Fibroblast of villous mesenchyme (primary cell): Measurements from ENCODE around the gene WHRN. TPM values are rescaled to one million over a fixed set of nuclear protein-coding genes. Genes with fewer than 3 reads are reported as not detected.

ENCODE experiments used
- DNase-seq: peaks from one replicate; pipeline ENCODE4 v3.0.0-alpha.2; 2010; ENCODE audit warnings: low read depth
- H3K4me3 ChIP-seq: 2 replicates; pipeline ENCODE4 v1.5.1; 2011; ENCODE audit warnings: low read depth, mild to moderate bottlenecking, low read length
- total RNA-seq: library from RNA; depleted of rRNA; stranded (reverse); fragments of >200 nt; gene quantifications from 2 replicates; pipeline ENCODE4 v1.2.3, GENCODE V29; 2012
- TF ChIP-seq, protein P1 (sequence below): IDR thresholded peaks from 2 replicates; pipeline ENCODE4 v1.5.1; 2012; ENCODE audit warnings: low read depth, mild to moderate bottlenecking, low read length; ENCODE audit not compliant: insufficient read depth

WHRN gene
- total RNA-seq, 1 donor, result 1.3 TPM

DNA sequence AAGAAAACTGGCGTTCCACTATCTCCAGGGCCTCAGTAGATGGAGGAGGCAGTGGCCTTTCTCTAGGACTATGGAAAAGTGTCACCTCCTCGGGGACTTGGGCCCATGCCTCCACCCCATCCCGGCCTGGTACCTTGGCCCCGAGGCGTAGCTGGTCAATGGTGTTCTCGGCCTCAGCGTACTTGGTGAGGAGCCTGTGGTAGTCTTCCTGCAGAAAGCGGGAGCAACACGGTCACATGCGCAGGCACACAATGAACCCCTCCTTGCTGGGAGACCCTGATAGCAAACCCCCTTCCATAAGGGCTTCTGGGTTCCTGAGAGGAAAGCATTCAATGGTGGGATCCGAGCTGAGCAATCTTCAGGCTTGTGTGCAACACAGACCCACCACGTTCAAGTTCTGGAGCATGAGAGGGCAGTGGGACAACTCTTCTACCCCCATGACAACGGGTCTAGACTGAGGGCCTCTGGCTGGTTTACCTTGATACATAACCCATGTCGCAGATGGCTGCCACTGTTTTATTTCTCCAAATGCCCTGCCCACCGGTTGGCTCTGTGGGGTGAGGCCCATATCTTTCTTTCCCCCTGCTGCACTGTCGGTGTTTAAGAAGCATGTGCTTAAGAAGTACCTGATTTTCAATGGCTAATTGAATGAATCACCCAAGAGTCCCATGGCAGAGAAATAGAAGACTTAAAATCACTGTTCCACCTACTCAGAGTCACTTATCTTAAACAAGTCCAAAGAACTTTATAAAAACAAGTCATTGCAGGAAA, 131.1 kb downstream of the WHRN start:
- no peak overlapping the region for H3K4me3 ChIP-seq
- TF ChIP-seq, protein P1, sequence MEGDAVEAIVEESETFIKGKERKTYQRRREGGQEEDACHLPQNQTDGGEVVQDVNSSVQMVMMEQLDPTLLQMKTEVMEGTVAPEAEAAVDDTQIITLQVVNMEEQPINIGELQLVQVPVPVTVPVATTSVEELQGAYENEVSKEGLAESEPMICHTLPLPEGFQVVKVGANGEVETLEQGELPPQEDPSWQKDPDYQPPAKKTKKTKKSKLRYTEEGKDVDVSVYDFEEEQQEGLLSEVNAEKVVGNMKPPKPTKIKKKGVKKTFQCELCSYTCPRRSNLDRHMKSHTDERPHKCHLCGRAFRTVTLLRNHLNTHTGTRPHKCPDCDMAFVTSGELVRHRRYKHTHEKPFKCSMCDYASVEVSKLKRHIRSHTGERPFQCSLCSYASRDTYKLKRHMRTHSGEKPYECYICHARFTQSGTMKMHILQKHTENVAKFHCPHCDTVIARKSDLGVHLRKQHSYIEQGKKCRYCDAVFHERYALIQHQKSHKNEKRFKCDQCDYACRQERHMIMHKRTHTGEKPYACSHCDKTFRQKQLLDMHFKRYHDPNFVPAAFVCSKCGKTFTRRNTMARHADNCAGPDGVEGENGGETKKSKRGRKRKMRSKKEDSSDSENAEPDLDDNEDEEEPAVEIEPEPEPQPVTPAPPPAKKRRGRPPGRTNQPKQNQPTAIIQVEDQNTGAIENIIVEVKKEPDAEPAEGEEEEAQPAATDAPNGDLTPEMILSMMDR, result no peak
- no peak for DNase-seq

DNA sequence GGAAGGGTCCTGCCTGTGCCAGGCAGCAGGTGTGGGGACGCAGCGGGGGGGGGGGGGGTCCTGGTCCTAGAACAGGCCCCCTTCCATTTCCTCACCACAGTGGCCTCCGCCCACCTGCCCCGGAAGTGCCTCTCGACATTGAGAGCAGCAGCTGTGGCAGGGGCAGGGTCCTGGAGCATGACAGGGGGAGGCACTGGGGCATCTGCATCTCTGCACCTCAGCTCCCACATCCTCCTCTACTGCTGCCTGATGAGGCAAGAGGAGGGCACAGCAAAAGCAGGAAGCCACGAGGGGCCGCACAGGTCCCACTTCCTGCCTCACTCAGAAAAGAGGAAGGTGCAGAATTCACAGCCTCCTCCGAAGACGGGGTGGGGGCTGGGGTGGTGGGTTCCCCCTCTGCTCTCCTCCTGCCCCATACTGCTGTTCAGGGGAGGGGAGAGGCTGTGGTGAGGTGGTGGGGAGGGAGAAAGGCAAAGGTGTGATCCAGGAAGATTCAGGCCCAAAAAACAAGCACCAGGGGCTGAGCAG, 132.3 kb downstream of the WHRN start:
- DNase-seq, result no peak
- no peak overlapping the region for H3K4me3 ChIP-seq
- TF ChIP-seq, protein P1, result no peak

DNA sequence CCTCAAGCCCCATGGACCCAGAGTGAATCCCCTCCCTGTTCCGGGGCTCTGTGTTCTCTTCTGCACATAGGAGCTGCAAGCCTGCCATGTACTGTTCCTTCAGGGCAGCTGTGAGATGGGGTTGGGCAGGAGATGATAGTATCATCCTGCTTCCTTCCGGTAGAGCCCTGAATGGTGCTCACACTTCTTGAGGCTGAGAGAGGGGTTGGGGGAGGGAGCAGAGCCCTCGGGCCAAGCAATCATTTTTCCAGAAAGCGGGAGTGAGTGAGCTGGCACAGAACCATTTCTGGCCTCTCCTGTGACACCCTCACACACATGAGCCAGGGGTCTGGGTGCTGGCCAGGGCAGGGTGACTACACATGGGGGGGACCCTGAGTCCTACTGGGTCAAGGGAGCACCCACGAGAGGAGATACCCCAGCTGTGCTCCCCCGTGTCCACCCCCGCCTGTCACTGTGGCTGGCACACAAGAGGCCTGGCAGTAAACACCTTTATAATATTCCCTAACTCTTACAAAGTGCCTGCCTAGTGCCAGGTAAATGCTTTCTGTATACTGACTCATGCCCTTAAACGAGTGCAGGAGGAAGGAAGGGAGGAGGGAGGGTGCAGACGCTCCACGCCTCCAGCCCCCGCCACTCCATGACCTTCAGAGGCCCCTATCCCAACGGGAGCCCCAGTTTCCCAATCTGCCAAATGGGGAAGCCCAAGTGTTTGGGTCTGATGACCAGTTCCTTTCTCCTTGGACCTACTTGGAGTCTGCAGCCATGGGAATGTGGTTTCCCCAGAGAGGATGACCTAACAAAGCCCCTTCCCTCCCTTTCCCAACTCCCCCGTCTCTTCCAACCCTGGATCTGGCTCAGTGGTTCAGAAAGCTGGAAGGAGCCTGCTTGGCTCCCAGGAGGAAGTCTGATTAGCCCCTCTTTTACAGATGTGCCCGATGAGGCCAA, 133.0 kb downstream of the WHRN start:
- TF ChIP-seq, protein P1, result no peak
- no peak for DNase-seq
- H3K4me3 ChIP-seq, result no peak overlapping the region

DNA sequence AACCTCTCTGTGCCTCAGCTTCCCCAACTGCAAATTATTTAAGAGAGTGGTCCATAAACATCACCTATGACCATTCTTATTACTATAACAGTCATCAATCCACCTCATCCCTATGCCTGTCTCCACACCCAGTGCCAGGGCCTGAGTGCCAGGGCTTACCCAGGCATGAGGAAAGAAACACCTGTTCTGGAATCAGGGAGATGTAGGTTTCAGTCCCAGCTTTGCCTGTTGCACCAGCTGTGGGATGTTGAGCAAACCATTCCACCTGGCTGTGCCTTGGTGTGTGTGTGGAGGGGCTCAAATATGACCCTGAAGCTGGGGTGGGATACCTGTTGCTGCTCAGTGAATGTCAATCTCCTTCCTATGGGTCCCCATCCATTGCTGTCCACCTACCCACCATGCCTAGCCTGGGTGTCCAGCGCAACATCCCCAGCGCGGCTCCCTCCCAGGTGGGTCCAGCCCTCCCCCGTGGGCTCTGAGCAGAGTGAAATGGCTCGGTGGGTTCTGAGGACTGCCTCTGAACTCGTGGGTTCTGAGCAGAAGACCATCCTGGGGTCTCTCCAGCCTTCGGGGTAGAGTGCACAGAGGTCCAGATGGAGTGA, 133.8 kb downstream of the WHRN start:
- DNase-seq, result no peak
- TF ChIP-seq, protein P1, result no peak
- no peak overlapping the region for H3K4me3 ChIP-seq

DNA sequence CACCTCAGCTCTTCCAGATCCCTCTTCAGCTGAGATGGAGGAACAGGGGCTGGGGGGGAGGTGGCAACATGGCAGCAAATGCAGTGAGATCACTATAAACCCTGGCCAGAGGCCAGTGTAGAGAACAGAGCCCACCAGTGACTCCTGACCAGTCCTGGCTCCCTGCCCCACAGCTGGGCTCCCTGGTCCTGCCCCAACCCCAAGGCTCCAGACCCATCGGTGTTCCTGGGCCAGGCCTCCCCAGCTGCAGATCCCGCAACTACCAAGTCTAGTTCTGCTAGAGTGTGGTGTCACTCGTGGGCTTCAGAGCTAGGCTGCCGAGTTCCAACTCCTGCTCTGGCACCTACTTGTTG, 134.3 kb downstream of the WHRN start:
- no peak for DNase-seq
- H3K4me3 ChIP-seq, result no peak overlapping the region
- TF ChIP-seq, protein P1, result no peak

DNA sequence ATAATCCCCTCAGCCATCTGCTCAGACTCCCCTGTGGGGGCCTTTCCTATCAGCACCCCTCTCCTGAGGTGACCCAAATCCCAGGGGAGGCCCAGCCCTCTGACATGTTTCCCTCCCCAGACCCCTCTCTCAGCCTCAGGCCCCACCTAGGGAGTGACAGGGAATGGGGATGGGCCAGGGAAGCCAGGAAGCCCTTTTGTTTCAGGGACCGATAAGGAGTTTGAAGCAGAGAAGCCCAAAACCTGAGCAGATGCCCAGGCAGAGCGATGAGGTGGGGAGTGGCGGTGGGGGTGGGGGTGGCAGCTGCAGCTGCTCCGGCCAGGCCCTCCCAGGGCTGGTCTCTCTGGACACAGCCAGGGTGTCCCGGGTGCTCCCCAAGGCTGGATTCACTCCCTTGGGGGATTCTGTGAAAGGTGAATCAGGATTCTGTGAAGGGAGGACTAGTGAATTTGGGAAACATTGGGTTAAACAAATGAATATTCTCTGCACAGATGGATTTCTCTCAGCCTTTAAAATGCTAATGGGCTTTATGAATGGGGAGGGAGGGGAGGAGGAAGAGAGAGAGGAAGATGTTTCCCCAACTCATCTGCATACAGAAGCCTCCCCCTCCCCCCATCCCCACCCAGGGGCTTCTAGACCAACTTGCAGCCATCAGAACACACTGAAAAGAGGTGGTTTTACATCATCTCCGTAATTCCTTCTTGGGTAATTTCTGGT, 134.9 kb downstream of the WHRN start:
- TF ChIP-seq, protein P1, result no peak
- DNase-seq, result no peak
- no peak overlapping the region for H3K4me3 ChIP-seq
